Uterus (tissue), 2 donors: Measurements from ENCODE around the gene ACSF3.

Experiments used
- CTCF ChIP-seq, 4 experiments: fragments of 200-600 bp in 2 of 4; fragments of 450-650 bp in 2 of 4; sonication (generic) in 2 of 4; IDR thresholded peaks; one replicate each; pipeline ENCODE4 v1.5.1; 2016 to 2019; ENCODE audit warnings: antibody characterized with exemption in 4 of 4, mild to moderate bottlenecking in 2 of 4, moderate library complexity in 1 of 4
- POLR2A ChIP-seq, 2 donors: fragments of 450-650 bp; IDR thresholded peaks; one replicate each; pipeline ENCODE4 v1.6.1; 2016; ENCODE audit warnings: antibody characterized with exemption in 2 of 2, mild to moderate bottlenecking in 1 of 2, moderate library complexity in 1 of 2

- TF ChIP-seq CTCF (IDR thresholded peaks at IDR 0.05) (no peak), POLR2A (IDR thresholded peaks at IDR 0.05) (no peak)
These were observed 41.3 kb upstream of the ACSF3 start for GRCh38 chr16:89052191-89052889.
